Bone marrow (tissue), 2 donors: ENCODE measurements around the gene EXOSC3.
"Not testable (repeated sequence)": the region's sequence is repeated elsewhere in the genome, so short reads cannot be mapped to it uniquely, and the experiment has no call there.

Experiments used
- DNase-seq, 2 donors: peaks; one replicate each; lab custom pipeline; 2025; lab: John Stamatoyannopoulos, UW

Gene EXOSC3

DNA sequence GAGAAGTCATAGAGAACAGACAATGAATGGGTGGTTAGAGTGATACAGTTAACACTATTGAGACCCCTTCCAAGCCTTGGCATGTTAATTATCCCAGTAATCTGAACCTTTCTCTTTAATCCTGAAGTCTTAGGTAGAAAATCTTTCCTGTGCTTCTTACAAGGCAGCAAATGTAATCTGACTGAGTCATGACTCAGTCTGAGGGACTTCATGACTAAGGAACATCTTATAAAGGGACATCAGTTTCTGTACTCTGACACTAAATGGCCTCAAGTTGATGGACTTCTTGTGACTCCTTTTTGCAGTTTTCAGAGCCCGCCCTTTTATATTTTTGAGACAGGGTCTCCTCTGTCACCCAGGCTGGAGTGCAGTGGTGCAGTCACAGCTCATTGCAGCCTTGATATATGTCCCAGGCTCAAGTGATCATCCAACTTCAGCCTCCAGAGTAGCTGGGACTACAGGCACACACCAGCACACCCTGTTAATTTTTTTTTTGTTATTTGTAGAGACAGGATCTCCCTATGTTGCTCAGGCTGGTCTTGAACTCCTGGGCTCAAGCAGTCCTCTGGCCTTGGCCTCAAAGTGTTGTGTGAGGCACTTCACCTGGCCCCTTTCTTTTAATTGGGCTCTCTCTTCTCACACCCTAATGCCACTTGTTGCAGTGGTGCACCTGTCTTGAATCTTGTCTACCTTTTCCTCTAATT, 9.5 kb downstream of the EXOSC3 start:
- DNase-seq = no peak

DNA sequence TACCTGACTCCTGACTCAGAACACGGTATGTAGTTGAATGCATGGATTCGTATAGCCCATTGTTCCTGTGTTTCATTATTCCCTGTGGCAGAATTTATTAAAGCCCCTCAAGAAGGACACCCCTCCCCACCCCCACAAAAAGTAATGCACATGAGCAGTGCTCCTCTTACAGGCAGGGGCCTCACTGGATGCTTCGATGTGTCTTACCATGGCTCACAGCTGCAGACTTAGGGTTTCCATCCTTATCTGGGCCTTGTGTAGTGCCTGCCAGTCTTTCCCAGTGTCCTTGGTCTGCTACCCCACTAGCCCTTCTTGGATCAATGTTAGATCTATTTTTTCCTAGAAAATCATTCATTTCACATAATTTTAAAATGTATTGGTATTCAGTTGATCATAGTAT, 14.9 kb downstream of the EXOSC3 start:
- DNase-seq = no peak

DNA sequence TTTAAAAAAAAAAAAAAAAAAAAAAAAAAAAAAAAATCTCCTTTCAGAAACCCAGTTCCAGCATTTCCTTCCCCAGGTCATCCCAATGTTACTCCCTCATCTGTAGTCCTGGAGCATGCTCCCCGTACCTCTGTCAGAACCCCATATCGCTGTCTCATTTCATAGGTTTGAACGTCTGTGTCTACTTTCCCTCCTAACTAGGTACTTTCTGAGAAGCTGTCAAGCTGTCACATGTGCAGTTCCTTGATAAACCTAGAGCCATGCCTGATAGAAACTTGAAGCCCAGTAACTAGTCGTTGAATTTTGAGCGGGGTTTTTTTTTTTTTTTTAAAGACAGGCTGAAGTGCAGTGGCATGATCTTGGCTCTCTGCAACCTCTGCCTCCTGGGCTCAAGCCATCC, 15.6 kb downstream of the EXOSC3 start:
- DNase-seq = no peak

DNA sequence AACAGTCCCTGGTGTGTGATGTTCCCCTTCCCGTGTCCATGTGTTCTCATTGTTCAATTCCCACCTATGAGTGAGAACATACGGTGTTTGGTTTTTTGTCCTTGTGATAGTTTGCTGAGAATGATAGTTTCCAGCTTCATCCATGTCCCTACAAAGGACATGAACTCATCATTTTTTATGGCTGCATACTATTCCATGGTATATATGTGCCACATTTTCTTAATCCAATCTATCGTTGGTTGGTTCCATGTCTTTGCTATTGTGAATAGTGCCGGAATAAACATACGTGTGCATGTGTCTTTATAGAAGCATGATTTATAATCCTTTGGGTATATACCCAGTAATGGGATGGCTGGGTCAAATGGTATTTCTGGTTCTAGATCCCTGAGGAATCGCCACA, 19.6 kb downstream of the EXOSC3 start:
- DNase-seq = not testable (repeated sequence)

DNA sequence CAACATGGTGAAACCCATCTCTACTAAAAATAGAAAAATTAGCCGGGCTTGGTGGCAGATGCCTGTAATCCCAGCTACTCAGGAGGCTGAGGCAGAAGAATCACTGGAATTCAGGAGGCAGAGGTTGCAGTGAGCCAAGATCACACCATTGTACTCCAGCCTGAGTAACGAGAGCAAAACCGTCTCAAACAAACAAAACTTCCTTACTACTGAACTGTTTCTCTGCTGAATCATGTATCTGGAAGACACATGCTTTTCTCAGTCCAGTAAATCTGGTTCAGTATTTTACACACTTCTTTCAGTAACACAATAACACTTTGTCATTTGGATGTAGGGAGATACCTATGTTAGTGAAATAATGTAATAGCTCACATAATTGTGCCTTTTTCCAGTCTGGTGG, 23.4 kb downstream of the EXOSC3 start:
- no peak for DNase-seq

DNA sequence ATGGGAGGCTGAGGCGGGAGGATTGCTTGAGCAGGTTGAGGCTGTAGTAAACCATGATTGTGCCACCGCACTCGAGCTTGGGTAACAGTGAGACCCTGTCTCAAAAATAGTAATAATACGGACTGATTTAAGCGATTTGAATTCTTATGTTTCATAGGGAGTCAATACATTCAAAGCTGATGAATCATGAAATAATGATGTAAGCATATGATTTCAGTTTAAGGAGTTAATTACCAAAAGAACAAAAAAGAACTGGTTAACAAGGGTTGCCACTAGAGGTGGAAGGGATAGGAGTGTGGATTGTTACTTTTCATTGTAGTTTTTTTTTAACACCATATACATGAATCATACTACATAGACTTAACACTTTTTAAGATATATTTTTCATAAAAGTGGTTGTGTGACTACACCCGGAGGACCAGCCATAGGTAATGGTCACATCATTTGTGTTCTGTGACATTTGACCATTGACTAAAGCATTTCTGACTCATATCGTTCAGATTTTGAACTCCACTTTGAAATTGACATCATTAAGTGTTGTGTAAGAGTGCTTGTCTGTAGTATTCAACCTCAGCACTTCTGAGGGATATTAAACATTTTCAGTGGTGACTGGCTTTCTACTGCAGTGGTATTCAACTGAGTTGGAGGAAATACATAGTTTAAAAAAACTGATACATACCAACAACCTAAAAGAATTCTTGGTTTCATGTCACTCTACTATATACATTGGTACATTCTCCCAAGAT, 24.3 kb downstream of the EXOSC3 start:
- DNase-seq = no peak

DNA sequence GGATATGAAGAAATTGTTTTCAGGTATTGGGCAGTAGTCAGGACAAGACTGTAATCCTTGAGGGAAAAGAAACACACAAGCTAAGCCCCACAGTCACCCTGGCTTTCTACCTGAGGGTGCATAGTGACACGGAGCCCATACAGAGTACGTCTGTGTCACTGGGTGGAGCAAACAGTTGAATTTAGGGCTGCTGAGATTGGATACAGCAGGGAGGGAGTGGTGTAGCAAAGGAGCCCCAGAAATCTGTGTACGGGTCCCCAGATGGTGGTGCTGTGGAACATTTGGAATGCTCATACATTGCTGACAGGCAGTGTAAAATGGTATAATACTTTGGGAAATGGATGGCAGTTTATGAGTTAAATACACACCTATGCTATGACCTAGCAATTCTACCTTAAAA, 26.1 kb downstream of the EXOSC3 start:
- DNase-seq = no peak

DNA sequence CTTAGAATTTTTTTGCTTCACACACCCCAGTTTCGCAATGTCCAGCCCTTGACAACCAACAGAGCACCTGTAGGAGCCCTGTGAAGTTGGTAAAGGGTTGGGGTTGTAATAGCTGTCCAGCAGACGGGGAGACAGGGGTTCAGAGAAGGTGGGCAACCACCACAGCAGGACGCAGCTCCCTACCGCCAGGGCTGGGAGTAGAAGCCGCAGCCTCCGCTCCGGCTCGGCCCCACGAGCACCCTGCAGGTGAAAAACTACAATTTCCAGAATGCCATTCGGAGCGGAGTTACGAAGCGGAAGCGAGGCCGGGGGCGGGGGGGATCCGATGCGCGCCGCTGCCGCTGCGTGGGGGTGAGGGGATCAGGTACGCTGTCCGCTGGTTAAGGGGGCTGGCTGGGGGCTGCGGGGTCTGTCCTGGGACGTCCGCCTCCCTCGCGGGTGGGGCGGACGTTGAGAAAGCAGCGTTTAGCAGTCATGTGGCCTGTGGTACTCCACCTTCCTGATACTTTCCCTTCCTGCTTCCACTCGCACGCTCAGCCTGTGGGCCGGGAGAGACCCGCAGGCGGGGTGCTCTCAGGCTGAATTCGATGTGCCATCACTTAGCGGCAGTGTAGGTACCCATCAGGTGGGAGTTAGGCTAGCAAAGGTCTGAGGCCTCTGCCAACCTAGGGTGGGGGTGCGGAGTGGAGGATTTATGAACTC, 31.2 kb downstream of the EXOSC3 start, which contains the start of gene TRMT10B:
Gene TRMT10B, plus strand, starts transcription at position 317 of the 702 bp plus-strand sequence. CDS start 8,127 bp downstream, outside the sequence.
- peak; percentile 52 to 64 for DNase-seq

DNA sequence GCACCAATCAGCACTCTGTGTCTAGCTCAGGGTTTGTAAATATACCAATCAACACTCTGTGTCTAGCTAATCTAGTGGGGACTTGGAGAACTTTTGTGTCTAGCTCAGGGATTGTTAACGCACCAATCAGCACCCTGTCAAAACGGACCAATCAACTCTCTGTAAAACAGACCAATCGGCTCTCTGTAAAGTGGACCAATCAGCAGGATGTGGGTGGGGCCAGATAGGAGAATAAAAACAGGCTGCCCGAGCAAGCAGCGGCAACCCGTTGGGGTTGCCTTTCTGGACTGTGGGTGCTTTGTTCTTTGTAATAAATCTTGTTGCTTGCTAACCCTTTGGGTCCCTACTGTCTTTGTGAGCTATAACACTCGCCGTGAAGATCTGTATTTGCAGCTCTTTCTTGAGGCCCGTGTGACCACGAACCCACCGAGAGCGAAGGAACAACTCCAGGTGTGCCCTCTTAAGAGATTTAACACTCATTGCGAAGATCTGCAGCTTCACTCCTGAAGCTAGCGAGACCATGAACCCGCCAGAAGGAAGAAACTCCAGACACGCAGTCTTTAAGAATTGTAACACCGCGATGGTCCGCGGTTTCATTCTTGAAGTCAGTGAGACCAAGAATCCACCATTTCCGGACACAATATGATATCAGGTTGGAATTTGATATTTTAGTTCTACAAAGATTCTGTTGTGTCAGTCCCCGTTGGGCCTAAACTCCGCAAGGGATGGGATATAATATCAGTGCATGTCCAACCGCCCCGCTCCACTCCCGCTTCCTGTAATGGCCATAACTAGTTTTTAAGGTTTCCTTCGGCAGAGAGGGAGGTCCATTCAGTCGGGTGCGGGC, 32.0 kb downstream of the EXOSC3 start:
- DNase-seq = no peak

DNA sequence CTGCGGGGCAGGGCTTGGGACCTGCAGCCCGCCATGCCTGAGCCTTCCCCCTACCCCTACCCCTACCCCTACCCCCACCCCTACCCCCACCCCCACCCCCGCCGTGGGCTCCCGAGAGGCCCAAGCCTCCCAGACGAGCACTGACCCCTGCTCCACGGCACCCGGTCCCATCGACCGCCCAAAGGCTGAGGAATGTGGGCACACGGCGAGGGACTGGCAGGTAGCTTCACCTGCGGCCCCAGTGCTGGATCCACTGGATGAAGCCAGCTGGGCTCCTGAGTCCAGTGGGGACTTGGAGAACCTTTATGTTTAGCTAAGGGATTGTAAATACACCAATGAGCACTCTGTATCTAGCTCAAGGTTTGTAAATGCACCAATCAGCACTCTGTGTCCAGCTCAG, 32.8 kb downstream of the EXOSC3 start:
- not testable (repeated sequence) for DNase-seq

DNA sequence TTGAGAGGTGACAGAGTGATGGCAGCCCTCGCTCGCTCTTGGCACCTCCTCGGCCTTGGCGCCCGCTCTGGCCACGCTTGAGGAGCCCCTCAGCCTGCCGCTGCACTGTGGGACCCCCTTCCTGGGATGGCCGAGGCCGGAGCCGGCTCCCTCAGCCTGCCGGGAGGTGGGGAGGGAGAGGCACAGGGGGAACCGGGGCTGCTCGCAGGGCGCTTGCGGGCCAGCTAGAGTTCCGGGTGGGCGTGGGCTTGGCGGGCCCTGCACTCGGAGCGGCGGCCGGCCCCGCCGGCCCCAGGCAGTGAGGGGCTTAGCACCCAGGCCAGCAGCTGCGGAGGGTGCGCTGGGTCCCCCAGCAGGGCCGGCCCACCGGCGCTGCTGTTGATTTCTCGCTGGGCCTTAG, 33.2 kb downstream of the EXOSC3 start:
- not testable (repeated sequence) for DNase-seq

DNA sequence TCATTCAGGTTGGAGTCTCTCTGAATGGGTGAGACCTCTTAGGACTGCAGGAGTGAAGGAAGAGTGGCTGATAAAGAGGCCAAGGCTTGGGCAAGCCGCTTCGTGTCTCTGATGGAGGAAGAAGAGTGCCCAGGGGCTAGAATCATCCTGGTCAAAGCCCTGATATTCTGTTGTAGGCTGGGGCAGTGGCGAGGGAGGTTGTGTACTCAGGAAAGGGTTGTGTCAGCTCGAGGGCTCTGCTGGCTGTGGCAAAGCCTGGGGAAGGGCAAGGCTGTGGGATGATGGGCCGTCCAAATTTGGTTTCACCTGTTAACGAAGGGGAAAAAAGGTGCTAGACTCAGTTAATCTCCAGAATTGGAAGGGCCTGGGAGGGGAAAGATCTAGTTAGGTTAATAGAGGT, 33.7 kb downstream of the EXOSC3 start:
- DNase-seq = no peak

DNA sequence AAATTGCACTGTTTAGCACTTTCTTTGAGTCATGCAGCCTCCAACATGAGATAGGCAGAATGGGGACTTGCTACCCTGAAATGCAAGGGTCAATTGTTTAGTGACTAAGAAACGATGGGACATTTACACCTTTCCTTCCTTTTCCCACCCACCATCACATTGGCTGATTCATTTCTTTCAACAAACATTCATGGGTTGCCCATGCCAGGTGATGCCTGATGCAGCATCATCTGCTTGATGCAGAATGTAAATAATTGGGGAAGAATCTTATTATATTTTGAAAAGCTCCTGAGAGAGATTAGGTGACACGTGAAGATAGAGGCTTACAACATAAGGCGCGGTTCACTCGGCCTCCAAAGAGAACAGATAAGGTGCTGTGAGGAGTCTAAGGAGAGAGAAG, 35.7 kb downstream of the EXOSC3 start:
- DNase-seq = no peak

DNA sequence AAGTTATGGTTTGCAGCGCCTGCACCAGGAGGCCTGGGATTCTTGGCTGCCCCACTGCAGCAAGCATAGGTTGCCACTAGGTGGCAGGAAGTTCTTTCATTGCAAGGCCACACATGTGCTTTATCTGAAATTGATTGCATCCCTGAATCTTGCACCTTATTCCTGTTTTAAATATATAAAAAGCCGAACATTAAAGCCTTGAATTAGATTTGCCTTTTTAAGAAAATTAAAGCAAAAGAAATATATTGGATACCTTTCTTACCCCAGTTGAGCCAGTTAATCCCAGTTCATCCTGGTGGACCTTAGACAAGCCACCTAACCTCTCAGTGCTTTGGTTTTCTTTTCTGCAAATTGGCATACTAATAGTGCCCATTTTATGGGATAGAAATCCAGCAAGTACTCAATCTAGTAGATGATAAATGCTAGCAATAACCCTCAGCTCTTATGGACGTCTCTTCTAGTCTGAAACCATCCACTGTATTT, 37.6 kb downstream of the EXOSC3 start:
- peak in 1 of 2 donors; percentile 49 for DNase-seq

DNA sequence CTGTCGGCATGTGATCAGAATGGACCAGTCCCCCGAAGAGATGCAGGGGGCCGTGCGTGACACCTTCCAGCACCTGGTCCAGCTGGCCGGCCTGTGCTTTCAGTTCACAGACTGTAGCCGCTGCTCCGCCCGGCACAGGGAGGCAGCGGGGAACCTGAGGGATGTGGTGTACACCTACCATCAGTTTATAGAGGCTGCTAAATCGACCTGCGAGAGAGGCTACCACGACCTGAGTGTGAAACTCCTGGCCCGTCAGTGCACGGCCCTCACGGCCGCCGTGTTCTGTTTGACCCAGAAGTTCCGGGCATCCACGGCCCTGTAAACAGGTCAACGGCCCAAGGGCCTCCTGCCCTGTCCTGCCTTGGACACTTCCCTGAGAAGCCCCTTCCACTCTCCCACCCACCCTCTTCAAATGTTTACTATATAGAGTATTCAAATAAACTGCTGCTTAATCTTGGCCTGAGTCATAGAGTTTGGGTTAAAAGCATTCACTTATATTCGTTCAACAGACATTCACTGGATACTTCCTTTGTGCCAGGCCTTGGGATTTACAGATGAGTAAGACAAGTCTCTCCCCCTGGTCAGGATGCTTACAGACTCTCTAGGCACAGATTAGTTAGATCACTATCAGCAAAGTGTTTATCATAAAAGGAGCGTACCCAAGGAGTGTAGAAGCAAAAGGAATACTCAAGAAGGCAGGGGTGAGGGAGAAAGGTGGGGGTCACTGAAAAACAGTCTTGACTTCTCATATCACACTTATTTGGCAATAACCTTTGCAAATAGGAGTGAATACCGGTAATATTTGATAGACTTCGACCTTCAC, 38.2 kb downstream of the EXOSC3 start:
- no peak for DNase-seq

DNA sequence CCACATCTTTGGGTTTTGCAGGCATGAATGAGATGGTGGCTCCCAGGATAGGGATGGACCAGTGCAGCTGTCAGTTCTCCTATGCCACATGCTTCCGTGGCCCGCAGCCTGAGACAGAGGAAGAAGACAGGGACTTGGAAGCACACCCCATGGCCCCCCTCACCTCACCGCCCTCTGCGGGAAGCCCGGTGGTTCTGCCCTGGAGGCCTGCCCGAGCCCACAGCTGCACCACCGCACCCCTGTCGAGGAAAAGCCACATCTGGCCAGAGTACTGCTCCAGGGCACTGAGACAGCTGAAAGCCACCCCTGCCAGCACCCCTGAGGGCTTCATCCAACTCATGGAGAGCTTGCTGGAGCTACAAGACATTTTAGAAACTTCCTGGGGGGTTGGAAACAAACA, 38.9 kb downstream of the EXOSC3 start:
- no peak for DNase-seq

DNA sequence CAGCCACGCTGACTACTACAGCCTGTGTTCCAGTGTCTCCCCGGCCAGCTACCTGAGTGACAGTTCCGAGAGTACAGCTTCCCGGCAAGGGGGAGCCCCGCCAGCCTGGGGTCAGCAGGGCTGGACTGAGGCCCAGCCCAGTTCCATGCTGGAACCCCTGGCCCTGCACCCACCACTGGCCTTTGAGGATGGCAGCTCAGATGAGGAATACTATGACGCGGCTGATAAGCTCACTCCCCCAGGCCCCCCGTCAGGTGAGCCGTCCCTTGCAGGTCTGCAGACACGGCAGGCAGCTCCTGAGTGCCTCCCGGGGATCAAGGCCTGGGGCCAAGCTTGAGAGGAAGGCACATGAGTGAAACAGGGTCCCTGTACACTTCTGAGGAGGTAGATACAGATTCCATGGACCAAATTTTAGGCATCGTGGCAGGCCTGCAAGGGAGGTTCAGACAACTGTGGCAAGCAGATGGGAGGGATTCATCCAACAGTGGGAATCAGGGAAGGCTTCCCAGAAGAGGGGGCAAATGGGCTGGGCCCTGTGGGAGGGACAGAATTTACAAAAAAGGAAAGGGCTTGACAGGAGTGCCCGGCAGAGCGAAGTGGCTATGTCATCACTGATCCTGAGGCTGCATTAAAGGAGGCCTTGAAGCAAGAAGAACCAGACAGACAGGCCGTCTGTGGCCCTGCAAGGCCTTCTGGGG, 44.1 kb downstream of the EXOSC3 start:
- DNase-seq = no peak

DNA sequence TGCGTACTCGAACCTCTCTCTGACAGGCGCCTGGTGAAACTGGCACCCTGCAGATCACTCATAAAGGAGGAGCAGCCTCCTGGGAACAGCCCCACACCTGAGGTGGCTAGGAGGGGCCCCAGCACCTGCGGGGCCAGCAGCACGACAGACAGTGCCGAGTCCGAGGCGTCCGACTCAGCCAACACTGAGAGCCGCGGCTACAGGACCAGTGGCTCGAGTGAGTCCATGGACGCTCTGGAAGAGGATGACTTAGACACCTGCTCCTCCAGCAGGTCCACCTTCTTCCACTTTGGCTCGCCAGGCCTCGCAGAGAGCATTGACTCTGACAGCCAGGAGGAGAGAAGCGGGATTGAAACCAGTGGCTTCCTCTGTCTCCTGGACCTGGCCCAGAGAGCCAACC, 44.7 kb downstream of the EXOSC3 start:
- DNase-seq = no peak

DNA sequence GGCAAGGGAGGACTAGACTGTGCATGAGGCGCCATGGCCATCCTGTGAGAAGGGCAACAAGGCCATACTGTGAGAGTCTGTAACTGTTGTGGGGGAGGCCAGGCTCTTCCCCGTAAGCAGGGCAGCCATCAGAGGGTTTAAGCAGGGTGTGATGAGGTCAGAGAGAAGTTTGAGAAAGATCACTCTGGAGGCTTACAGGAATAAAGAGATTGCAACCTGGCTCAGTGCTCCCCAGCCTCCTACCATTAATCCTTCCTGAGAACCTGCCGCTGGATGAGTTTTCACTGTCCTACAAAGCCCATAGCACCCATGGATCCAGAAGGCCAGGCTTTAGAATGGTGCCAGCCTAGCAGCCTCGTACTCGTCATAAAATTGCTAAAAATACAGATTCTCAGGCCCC, 45.6 kb downstream of the EXOSC3 start:
- no peak for DNase-seq

DNA sequence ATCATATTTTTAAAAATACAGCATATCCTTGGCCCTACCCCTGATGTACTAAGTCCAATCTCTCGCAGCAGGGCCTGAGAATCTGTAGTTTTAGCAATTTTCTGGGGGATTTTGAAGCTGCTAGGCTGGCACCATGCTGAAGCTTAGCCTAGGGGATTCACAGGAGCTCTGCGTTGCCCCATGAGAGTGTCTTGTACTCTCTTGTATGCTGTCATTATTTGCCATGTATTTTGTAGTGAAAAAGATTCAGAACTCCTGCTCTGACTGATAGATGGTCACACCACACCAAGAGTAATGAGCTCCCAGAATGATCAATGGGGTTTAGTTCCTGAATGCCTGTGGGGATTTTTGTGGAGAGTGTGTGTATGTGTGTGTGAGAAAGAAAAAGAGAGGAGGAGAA, 51.9 kb downstream of the EXOSC3 start:
- no peak for DNase-seq
